ENCODE results near the gene MAP3K6.

Gene MAP3K6

DNA sequence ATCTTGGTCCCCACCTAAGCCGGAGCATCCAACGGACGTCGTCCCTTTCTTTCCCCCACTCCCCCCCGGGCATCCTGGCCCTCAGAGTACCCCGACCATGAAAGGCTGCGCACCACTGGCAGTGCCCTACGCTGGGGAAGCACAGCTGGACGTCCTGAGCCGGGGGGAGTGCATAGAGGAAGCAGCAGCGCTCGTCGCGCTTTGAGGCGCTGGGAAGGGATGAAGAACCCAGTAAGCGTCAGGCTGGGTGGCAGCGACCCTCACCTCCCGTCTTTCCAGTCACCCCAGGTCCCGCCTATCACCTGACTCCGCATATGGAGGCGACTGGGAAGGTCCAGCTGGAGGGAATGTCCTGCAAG, 5.7 kb downstream of the MAP3K6 start:
- in situ Hi-C loops (cut with HindIII; ENCODE audit: low sequenced_read_pairs), result no loop called here
- no peak for DNase-seq (ENCODE audit: low read depth)
- no peak overlapping the region for H3K4me3 ChIP-seq (ENCODE audit: low read depth, low read length)
- TF ChIP-seq, protein P1, sequence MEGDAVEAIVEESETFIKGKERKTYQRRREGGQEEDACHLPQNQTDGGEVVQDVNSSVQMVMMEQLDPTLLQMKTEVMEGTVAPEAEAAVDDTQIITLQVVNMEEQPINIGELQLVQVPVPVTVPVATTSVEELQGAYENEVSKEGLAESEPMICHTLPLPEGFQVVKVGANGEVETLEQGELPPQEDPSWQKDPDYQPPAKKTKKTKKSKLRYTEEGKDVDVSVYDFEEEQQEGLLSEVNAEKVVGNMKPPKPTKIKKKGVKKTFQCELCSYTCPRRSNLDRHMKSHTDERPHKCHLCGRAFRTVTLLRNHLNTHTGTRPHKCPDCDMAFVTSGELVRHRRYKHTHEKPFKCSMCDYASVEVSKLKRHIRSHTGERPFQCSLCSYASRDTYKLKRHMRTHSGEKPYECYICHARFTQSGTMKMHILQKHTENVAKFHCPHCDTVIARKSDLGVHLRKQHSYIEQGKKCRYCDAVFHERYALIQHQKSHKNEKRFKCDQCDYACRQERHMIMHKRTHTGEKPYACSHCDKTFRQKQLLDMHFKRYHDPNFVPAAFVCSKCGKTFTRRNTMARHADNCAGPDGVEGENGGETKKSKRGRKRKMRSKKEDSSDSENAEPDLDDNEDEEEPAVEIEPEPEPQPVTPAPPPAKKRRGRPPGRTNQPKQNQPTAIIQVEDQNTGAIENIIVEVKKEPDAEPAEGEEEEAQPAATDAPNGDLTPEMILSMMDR (IDR thresholded peaks at IDR 0.05; ENCODE audit: low read depth, low read length, missing control alignments), result no peak

DNA sequence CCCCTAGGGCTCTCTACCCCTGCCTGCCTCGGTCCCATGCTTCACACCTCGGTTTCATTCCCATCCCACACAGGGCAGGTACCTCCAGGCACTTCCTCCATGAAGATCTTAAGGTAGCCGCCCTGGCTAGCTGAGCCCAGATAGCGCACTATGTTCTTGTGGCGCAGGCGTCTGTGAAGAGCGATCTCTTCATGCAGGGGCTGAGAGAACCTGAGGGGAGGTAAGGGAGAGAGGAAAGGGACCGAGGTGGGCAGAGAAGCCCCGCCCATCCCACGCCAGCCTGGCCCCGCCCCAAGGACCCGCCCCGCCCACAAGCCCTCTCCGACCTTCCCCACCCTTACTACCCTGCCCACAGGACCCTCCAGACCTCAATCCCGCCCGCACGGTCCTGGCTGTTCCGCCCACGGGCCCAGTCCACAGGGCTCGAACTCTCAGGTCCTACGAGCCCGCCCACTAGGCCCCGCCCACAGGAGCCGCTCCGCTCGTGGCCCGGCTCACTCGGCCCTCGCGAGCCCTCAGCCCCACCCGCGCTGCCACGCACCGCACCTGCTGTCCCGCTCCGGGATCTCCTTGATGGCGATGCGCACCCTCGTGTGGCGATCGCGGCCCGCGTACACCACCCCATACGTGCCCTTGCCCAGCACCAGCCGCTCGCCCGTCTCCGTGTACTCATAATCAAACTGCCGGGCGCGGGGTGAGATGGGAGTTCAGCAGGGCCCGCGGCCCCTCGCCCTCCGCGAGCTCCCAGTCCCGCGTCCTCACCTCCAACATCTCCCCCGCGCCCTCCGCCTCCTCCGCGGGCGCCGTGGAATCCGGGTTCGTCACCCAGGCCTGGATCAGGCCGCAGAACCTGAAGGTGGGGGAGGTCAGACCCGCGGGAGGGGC, 6.4 kb downstream of the MAP3K6 start:
- H3K4me3 ChIP-seq (ENCODE audit: low read depth, low read length), result peak overlapping the region; percentile 15
- in situ Hi-C loops (cut with HindIII; ENCODE audit: low sequenced_read_pairs), result no loop called here
- DNase-seq (ENCODE audit: low read depth), result no peak
- TF ChIP-seq, protein P1 (IDR thresholded peaks at IDR 0.05; ENCODE audit: low read depth, low read length, missing control alignments), result no peak

DNA sequence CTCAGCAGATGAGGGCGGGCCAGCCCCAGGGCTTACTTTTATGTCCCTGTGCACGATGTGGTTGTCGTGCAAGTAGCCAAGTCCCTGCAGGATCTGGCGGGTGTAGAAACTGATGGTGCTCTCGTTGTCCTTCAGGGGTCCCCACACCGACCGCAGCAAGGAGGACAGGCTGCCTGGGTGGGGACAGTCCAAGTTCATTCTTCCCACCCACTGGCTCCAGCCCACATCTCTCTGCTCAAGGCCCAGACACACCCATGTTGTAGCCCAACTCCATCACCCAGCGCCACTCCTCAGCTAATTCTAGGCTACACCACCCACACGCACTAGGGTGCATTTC, 7.0 kb downstream of the MAP3K6 start:
- DNase-seq (ENCODE audit: low read depth), result no peak
- in situ Hi-C loops (cut with HindIII; ENCODE audit: low sequenced_read_pairs), result no loop called here
- H3K4me3 ChIP-seq (ENCODE audit: low read depth, low read length), result no peak overlapping the region
- TF ChIP-seq, protein P1 (IDR thresholded peaks at IDR 0.05; ENCODE audit: low read depth, low read length, missing control alignments), result no peak

DNA sequence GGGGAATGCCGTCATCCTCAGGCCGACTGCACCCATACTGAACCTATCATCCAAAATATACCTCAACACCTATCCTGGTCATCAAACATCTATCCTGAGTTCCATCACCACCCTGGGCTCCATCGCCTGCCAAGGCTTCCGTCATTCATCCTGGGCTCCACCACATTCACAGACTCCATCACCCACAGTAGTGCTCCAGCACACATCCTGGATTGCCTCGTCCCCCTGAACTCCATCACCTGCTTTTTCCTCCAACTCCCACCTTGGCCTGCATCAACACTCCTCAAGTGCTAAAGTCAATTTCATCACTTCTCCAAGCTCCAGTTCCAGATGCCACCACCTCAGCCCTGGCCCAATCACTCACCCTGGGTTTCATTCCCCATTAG, 7.8 kb downstream of the MAP3K6 start:
- H3K4me3 ChIP-seq (ENCODE audit: low read depth, low read length), result no peak overlapping the region
- no peak for DNase-seq (ENCODE audit: low read depth)
- TF ChIP-seq, protein P1 (IDR thresholded peaks at IDR 0.05; ENCODE audit: low read depth, low read length, missing control alignments), result no peak
- in situ Hi-C loops (cut with HindIII; ENCODE audit: low sequenced_read_pairs), result no loop called here

DNA sequence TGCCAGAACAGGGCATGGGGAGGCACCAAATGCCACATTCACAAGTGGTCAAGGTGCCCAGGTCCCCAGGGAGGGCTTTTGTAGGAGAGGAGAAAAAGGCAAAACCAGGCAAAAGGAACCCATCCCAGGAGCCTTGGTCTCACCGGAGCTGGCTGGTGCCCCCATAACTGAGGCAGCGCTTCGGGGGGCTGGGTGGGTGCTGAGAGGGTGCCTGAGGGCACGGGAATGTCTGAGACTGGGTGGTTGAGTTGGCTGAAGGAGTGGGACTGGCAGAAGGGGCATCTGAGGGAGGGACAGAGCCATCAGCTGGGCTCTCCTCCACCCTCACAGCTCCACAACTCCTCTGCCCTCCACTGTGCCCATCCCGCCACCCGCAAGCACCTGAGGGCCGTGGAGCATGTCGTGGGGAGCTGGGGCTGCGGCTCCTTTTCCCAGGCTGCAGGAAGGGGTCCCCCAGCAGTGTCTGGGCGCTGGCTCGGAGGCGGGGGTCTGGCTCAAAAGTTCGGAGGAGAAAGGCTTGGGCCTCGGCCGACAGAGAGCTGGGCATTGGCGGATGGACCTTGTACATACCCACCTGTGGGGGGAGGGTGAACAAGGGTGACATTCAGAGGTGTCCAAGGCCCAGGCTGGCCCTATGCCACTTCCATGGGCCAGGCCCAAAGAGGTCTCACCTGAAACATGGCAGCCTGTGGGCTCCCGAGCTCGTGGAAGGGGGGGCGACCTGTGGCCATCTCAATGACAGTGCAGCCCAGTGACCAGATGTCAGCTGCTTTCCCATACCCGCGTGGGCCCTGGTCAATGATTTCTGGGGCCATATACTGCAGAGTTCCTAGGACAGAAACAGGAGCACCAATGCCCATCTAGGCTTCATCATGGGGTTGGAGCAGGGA, 8.5 kb downstream of the MAP3K6 start:
- TF ChIP-seq, protein P1 (IDR thresholded peaks at IDR 0.05; ENCODE audit: low read depth, low read length, missing control alignments), result no peak
- no peak overlapping the region for H3K4me3 ChIP-seq (ENCODE audit: low read depth, low read length)
- in situ Hi-C loops (cut with HindIII; ENCODE audit: low sequenced_read_pairs), result no loop called here
- no peak for DNase-seq (ENCODE audit: low read depth)

DNA sequence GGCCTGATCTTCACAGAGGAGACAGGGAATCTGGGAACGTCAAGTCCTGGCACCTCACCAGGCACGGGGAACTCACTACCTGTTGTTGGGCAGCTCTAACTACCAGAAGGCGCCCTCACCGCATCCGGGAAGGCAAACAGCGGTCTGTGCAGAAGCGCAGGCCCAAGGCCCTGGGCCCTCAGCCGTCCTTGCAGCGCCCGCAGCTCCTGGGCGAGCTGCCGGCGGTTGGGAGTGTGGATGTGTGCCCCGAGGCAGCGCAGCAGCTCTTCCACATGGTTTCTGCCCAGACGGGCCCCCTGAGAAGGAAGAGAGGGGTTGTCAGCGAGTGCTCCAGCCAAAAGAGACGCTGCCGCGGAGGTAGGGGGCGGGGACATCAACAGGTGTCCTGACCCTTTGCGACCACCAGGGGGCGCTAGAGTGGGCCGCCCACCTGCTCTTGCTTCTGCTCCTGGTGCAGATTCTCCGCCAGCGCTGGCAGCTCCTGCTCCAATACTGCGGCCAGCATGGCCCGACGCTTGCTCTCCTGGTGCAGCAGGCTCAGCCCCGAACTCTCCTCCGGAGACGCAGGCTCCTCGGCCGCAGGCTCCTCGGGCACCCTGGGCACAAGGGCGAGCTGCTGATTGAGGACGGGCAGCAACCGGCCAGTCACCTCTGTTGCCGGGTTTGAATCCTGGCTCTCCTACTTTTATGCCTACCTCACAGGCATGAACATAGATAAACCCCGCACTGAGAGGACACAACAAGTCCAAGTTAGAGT, 9.3 kb downstream of the MAP3K6 start:
- TF ChIP-seq, protein P1 (IDR thresholded peaks at IDR 0.05; ENCODE audit: low read depth, low read length, missing control alignments), result peak; percentile 86
- H3K4me3 ChIP-seq (ENCODE audit: low read depth, low read length), result no peak overlapping the region
- in situ Hi-C loops (cut with HindIII; ENCODE audit: low sequenced_read_pairs), result no loop called here
- peak; percentile 29 for DNase-seq (ENCODE audit: low read depth)
